Measurements from ENCODE around the gene LRIG3.

LRIG3 gene

DNA sequence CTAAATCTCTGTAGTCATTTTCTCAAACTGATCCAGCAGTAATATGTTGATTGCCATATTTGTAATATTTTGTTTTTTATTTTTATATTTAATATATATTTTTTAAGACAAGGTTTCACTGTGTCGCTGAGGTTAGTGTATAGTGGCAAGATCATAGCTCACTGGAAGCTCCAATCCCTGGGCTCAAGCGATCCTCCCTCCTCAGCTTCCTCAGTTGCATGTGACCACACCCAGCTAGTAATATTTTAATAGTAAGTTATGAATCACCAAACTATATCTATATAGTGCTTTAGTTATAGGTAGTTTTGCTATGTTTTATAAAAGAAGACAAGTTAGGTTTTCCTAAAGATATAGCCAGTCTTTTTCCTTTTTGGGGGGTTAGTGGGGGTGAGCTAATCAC is 22.0 kb upstream of the LRIG3 start:
- Mint-ChIP-seq H3K4me1 (no peaks in the 10 kb centered on the region), H3K27ac (no peak overlapping the region), H3K9me3 (peaks cover 2% of the 10 kb centered on the region), H3K4me3 (no peak overlapping the region), H3K36me3 (no peaks in the 10 kb centered on the region)
- ATAC-seq = no peak
- no peak for DNase-seq (ENCODE audit: low spot score in 2 of 2)

DNA sequence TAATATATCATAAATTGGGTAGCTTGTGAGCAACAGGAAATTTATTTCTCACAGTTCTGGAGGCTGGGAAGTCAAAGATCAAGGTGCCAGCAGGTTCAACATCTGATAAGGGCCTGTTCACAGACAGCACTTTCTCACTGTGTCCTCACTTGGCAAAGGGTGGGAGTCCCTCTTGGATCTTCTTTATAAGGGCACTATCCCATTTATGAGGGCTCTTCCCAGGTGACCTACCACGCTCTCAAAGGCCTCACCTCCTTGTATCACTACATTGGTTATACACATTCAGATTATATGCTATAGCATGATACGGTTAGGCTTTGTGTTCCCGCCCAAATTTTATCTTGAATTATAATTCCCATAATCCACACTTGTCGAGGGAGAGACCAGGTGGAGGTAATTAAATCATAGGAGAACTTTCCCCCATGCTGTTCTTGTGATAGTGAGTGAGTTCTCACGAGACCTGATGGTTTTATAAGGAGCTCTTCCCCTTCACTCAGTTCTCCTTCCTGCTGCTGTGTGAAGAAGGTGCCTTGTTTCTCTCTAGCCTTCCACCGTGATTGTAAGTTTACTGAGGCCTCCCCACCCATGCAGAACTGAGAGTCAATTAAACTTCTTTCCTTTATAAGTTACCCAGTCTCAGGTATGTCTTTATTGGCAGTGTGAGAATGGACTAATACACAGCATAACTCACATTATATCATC is 19.2 kb upstream of the LRIG3 start:
- no peaks in the 10 kb centered on the region for H3K4me1 Mint-ChIP-seq
- ATAC-seq = no peak
- DNase-seq (ENCODE audit: low spot score in 2 of 2) = no peak
- no peak overlapping the region for H3K27ac Mint-ChIP-seq
- H3K9me3 Mint-ChIP-seq = peaks cover 2% of the 10 kb centered on the region
- no peak overlapping the region for H3K4me3 Mint-ChIP-seq
- no peaks in the 10 kb centered on the region for H3K36me3 Mint-ChIP-seq

DNA sequence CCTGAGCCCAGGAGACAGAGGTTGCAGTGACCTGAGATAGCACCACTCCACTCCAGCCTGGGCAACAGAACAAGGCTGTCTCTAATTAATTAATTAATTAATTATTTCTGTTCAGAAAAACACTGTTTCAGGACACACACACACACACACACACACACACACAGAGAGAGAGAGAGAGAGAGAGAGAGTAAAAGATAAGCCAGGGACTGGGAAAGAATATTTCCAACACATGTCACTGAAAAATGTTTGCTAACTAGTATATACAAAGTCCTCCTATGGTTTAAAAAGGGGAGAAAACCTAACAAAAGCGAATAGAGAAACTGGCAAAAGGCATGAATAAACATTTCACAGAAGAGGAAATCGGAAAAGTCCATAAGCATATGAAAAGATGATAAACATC is 18.1 kb upstream of the LRIG3 start:
- no peak overlapping the region for H3K4me3 Mint-ChIP-seq
- DNase-seq (ENCODE audit: low spot score in 2 of 2) (no peak), ATAC-seq (no peak)
- peaks cover 2% of the 10 kb centered on the region for H3K9me3 Mint-ChIP-seq
- H3K27ac Mint-ChIP-seq = no peak overlapping the region
- H3K36me3 Mint-ChIP-seq = no peaks in the 10 kb centered on the region
- H3K4me1 Mint-ChIP-seq = no peaks in the 10 kb centered on the region

- ATAC-seq = no peak
- no peak overlapping the region for H3K27ac Mint-ChIP-seq
- peaks cover 5% of the 10 kb centered on the region for H3K9me3 Mint-ChIP-seq
- DNase-seq (ENCODE audit: low spot score in 2 of 2) = no peak
- no peak overlapping the region for H3K4me3 Mint-ChIP-seq
- H3K4me1 Mint-ChIP-seq = no peaks in the 10 kb centered on the region
- H3K36me3 Mint-ChIP-seq = no peaks in the 10 kb centered on the region
Observed at GRCh38 chr12:58934528-58934927, 14.2 kb upstream of the LRIG3 start.

GRCh38 chr12:58932806-58933681 is 12.7 kb upstream of the LRIG3 start:
- ATAC-seq (no peak), DNase-seq (ENCODE audit: low spot score in 2 of 2) (no peak)
- Mint-ChIP-seq H3K9me3 (peaks cover 5% of the 10 kb centered on the region), H3K4me3 (no peak overlapping the region), H3K27ac (no peak overlapping the region), H3K36me3 (no peaks in the 10 kb centered on the region), H3K4me1 (no peaks in the 10 kb centered on the region)

DNA sequence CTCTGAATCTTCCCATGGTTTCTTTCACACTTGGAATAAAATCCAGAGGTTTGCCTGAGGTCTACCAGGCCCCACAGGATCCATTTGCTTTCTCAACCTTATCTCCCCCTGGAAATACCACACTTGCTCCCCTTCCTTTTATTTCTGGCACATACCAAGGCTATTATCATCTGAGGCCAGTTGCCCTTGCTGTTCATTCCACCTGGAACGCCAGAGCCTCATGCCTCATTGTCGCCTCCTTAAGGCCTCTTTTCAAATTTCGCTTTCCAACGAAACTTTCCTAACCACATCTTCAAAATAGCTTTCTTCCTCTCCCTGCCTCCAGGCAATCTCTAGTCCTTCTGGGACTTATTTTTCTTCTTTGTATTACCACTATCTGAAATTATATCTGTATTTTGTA is 11.2 kb upstream of the LRIG3 start:
- H3K4me1 Mint-ChIP-seq = no peaks in the 10 kb centered on the region
- H3K4me3 Mint-ChIP-seq = no peak overlapping the region
- DNase-seq (ENCODE audit: low spot score in 2 of 2) (no peak), ATAC-seq (no peak)
- H3K36me3 Mint-ChIP-seq = no peaks in the 10 kb centered on the region
- H3K9me3 Mint-ChIP-seq = peaks cover 5% of the 10 kb centered on the region
- no peak overlapping the region for H3K27ac Mint-ChIP-seq

- no peak for ATAC-seq
- H3K4me1 Mint-ChIP-seq = no peaks in the 10 kb centered on the region
- DNase-seq (ENCODE audit: low spot score in 2 of 2) = no peak
- H3K9me3 Mint-ChIP-seq = peaks cover 5% of the 10 kb centered on the region
- H3K27ac Mint-ChIP-seq = no peak overlapping the region
- no peaks in the 10 kb centered on the region for H3K36me3 Mint-ChIP-seq
- H3K4me3 Mint-ChIP-seq = no peak overlapping the region
Observed at GRCh38 chr12:58930770-58931324, 10.5 kb upstream of the LRIG3 start.

DNA sequence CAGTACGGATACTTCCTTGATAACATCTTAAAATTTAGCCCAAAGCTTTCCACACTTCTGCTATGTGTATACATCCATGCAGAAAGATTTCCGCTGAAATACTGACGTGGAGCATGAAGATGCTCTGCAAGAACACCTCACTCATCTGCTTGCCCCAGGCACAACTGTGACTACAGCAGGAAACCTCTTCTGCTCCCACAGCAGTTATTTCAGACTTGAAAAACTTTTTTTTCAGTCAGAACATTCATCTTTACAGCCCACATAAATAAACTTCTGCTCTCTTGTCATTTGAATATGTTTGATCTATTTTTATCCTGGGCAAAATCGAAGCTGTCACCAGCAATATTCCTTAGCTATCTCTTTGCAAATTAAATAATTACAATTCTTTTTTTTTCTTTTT is 6.8 kb upstream of the LRIG3 start:
- no peaks in the 10 kb centered on the region for H3K4me1 Mint-ChIP-seq
- H3K36me3 Mint-ChIP-seq = no peaks in the 10 kb centered on the region
- no peak overlapping the region for H3K4me3 Mint-ChIP-seq
- peaks cover 8% of the 10 kb centered on the region for H3K9me3 Mint-ChIP-seq
- DNase-seq (ENCODE audit: low spot score in 2 of 2) = no peak
- ATAC-seq = no peak
- H3K27ac Mint-ChIP-seq = no peak overlapping the region

DNA sequence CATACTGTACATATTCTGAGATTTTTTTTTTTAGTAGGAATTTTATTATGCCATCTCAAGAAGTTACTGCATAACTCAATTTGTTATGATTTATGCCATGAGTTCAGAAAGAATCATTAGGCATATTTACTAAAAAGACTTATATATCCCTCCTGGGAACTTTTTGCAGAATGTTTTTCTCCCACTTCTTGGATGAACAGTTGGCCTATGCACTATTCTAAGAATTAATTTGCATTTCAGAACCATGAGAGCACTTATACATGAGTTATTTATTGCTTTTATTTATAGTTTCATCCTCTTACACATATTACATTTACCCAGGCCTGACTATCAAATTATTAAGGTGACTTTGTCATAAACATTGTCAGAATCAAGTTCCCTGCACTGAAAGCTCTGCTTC is 6.3 kb upstream of the LRIG3 start:
- no peaks in the 10 kb centered on the region for H3K4me1 Mint-ChIP-seq
- ATAC-seq (no peak), DNase-seq (ENCODE audit: low spot score in 2 of 2) (no peak)
- peaks cover 5% of the 10 kb centered on the region for H3K9me3 Mint-ChIP-seq
- no peak overlapping the region for H3K27ac Mint-ChIP-seq
- H3K4me3 Mint-ChIP-seq = no peak overlapping the region
- H3K36me3 Mint-ChIP-seq = no peaks in the 10 kb centered on the region

DNA sequence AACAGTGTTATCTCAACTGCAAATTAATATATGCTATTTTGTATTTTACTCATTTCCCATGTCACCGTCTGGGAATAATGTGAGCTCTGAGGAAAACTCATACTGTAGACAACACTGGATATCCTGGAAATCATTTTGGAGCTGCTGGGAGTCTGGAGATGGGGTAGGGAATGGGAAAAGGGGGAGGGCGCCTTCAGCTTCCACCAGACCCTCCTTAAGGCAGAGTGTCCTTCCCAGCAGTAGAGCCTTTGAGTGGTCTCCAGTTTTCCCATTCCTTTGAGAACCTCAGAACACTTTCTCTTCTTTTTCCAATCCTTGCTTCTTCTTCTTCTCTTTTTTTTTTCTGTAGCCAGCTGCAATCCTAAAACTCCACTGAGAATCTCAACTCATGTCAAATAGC is 5.4 kb upstream of the LRIG3 start:
- no peak overlapping the region for H3K27ac Mint-ChIP-seq
- no peak for DNase-seq (ENCODE audit: low spot score in 2 of 2)
- no peak overlapping the region for H3K4me3 Mint-ChIP-seq
- H3K9me3 Mint-ChIP-seq = peaks cover 2% of the 10 kb centered on the region
- H3K36me3 Mint-ChIP-seq = no peaks in the 10 kb centered on the region
- no peak for ATAC-seq
- no peaks in the 10 kb centered on the region for H3K4me1 Mint-ChIP-seq

DNA sequence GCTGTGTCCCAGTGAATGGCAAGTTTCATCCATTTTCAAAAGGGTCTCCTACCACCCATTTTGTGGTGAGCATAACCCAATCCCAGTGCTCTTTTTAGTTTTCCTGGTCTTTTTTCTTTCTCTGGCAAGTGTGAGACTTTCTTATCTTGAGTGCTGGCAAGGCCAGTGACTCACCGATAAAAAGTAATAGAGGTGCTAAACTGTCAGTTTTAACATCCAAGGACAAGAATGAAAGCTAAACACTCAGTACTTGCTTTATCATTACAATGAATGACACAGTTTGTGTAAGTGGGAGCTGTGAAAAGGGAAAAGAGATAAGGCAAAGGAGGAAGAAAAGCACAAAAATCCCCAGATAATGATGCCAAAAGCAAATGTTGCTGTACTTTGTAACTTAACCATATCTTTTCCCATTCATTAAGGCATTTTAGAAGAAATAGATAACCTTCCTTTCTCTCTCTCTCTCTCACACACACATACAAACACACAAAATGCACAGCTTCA is 4.9 kb upstream of the LRIG3 start:
- no peak overlapping the region for H3K27ac Mint-ChIP-seq
- peaks cover 2% of the 10 kb centered on the region for H3K9me3 Mint-ChIP-seq
- no peak overlapping the region for H3K4me3 Mint-ChIP-seq
- H3K4me1 Mint-ChIP-seq = no peaks in the 10 kb centered on the region
- no peaks in the 10 kb centered on the region for H3K36me3 Mint-ChIP-seq
- ATAC-seq (no peak), DNase-seq (ENCODE audit: low spot score in 2 of 2) (no peak)

- peaks cover 2% of the 10 kb centered on the region for H3K9me3 Mint-ChIP-seq
- ATAC-seq (no peak), DNase-seq (ENCODE audit: low spot score in 2 of 2) (no peak)
- H3K4me3 Mint-ChIP-seq = no peak overlapping the region
- no peak overlapping the region for H3K27ac Mint-ChIP-seq
- H3K4me1 Mint-ChIP-seq = no peaks in the 10 kb centered on the region
- no peaks in the 10 kb centered on the region for H3K36me3 Mint-ChIP-seq
Observed at GRCh38 chr12:58924652-58925051, 4.3 kb upstream of the LRIG3 start.

DNA sequence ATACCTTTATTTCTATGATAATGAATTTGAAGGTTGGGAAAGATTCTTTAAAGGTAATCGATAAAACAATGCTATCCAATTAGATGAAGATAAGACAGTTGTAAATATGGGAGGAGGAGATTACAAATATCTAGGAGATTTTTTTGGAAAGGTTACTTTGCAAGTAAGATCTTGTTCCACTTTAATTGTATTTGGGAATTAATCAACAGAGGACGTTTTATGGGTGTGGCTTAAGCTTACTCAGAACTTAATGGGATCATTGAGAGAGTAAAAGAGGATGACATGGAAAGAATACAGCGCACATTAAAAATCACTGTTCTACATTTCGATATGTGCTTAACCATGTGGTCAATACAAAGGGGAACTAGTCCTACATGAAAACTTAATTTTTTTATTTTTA is 3.5 kb upstream of the LRIG3 start:
- Mint-ChIP-seq H3K4me3 (no peak overlapping the region), H3K9me3 (peaks cover 2% of the 10 kb centered on the region), H3K36me3 (no peaks in the 10 kb centered on the region), H3K4me1 (no peaks in the 10 kb centered on the region), H3K27ac (no peak overlapping the region)
- DNase-seq (ENCODE audit: low spot score in 2 of 2) (no peak), ATAC-seq (no peak)

DNA sequence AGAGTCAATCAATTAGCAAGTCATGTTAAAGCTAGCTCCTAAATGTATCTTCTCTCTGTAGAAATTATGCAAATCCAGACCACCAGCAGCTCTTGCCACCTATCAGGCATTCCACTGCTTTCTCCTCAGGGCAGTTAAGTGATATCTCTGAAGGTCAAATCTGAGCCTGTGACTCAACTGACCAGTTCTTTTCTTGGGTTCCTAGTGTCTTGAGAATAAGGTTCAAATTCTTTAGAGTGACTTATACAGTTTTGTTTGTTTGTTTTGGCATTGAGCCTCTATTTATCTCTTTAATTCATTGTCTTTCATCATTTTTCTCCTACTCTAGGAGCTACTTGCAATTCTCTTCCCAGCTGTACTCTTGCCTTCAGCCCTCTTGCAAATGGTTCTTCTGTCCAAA is 2.5 kb upstream of the LRIG3 start:
- no peaks in the 10 kb centered on the region for H3K36me3 Mint-ChIP-seq
- peaks cover 2% of the 10 kb centered on the region for H3K9me3 Mint-ChIP-seq
- no peak for ATAC-seq
- no peak overlapping the region for H3K4me3 Mint-ChIP-seq
- no peak overlapping the region for H3K27ac Mint-ChIP-seq
- no peaks in the 10 kb centered on the region for H3K4me1 Mint-ChIP-seq
- DNase-seq (ENCODE audit: low spot score in 2 of 2) = no peak

DNA sequence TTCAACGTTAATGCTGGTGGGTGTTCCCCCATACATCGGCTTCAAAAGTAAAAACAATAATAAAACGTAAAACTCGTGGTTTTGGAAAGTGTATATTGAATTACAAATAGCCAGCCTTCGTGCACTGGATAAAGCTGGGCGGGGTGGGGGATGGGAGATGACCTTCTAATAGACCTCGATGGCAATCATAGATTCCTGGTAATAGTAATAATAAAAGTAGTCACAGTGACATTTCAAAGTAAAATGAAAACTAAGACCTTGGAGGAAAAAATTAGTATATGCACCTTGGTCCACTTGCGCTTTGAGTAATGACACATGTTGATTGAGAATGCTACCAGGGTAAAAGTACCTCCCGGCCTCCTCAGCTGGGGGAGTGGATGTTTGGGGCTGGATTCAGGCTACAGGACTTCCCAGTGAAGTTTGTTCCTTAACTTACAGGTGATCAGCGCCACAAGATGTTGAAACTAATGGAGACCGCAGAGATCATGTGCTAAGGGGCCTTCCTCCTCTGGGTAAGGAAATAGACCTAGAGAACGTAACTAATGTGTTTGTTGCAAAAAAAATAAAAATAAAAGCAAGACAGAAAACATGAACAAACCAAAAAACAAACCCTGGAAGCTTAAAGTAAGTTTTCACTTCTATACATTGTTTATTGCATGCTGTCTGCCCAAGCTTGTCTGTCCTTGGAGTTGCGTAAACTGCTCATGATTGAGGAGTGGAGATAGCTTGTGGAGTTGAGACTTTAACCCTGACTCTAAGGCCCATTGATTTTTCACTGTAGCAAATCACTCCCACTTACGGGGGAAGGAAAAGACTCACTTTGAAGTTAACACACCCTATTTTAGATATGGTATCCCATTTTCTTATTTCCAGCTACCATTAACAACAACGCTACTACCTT is 907 bp upstream of the LRIG3 start:
- DNase-seq (ENCODE audit: low spot score in 2 of 2) (no peak), ATAC-seq (no peak)
- no peaks in the 10 kb centered on the region for H3K36me3 Mint-ChIP-seq
- H3K4me1 Mint-ChIP-seq = no peaks in the 10 kb centered on the region
- no peak overlapping the region for H3K27ac Mint-ChIP-seq
- peaks cover 2% of the 10 kb centered on the region for H3K9me3 Mint-ChIP-seq
- no peak overlapping the region for H3K4me3 Mint-ChIP-seq
